GM12878 (cell line): Measurements from ENCODE around the gene TMEM150B. TPM values are rescaled to one million over a fixed set of nuclear protein-coding genes. Genes with fewer than 3 reads are reported as not detected.

ENCODE experiments used
- ATAC-seq: fragments of 200-7000 bp; cut with Tn5 transposase; 3 replicates; pipeline ENCODE4 v1.9.1; 2020; ENCODE audit warnings: mild to moderate bottlenecking, moderate library complexity
- BruUV-seq: library from RNA; stranded (reverse); fragments of 400-500 nt; replicated peaks from 2 replicates; lab custom pipeline; 2021; lab: Mats Ljungman, UMichigan
- CTCF ChIA-PET: fragments of 300-600 bp; sonication (Branson Sonifier 250); formaldehyde crosslinking; extraction: SDS; loops from one replicate; lab custom pipeline; 2021; ENCODE audit warnings: inconsistent platforms; lab: Yijun Ruan, JAX
- POLR2A ChIA-PET: fragments of 350-600 bp; formaldehyde crosslinking; extraction: SDS; loops from one replicate; lab custom pipeline; 2021; ENCODE audit warnings: inconsistent platforms; lab: Charles Lee
- RAD21 ChIA-PET: fragments of 300-600 bp; sonication (Branson Sonifier 250); formaldehyde crosslinking; loops from one replicate; lab custom pipeline; 2023; ENCODE audit warnings: antibody characterized with exemption; ENCODE audit not compliant: unreplicated experiment; lab: Charles Lee
- SMC1A ChIA-PET: fragments of 300-600 bp; sonication (Branson Sonifier 250); formaldehyde crosslinking; loops from one replicate; lab custom pipeline; 2023; ENCODE audit not compliant: unreplicated experiment, uncharacterized antibody; lab: Charles Lee
- DNase-seq: peaks from one replicate; pipeline ENCODE4 v3.0.0-alpha.2; 2011; ENCODE audit warnings: low read depth, low spot score
- FAIRE-seq: peaks from 3 replicates; lab custom pipeline; 2011; peaks lifted over from hg19 to GRCh38; lab: Jason Lieb, UNC
- H2AFZ ChIP-seq: 2 replicates; pipeline ENCODE4 v1.6.0; 2011; ENCODE audit warnings: low read depth, low read length, control low read depth; ENCODE audit not compliant: control insufficient read depth
- H3K27ac ChIP-seq: 2 replicates; pipeline ENCODE4 v1.5.1; 2011; ENCODE audit warnings: control low read depth; ENCODE audit not compliant: control insufficient read depth, insufficient read depth
- H3K27me3 ChIP-seq, 2 experiments: replicated peaks in 1 of 2; 2 replicates each; pipeline versions ENCODE4 v1.6.0 to v1.6.1; 2011; ENCODE audit warnings: low read length in 1 of 2; ENCODE audit not compliant: control insufficient read depth in 2 of 2, insufficient read depth in 2 of 2
- H3K36me3 ChIP-seq, 2 experiments: 2 replicates each; pipeline ENCODE4 v1.5.1; 2011; ENCODE audit warnings: low read length in 1 of 2; ENCODE audit not compliant: control insufficient read depth in 2 of 2, insufficient read depth in 2 of 2
- H3K4me1 ChIP-seq: 2 replicates; pipeline ENCODE4 v1.6.1; 2011; ENCODE audit warnings: mild to moderate bottlenecking, low read length, moderate library complexity, mixed read lengths; ENCODE audit not compliant: control insufficient read depth, insufficient read depth
- H3K4me2 ChIP-seq: 2 replicates; pipeline ENCODE4 v1.6.0; 2011; ENCODE audit warnings: control low read depth; ENCODE audit not compliant: control insufficient read depth, insufficient read depth
- H3K4me3 ChIP-seq: fragments of 200-600 bp; sonication (generic); 2 replicates; pipeline ENCODE4 v1.5.1; 2016
- H3K79me2 ChIP-seq: 2 replicates; pipeline ENCODE4 v1.6.0; 2011; ENCODE audit warnings: low read length; ENCODE audit not compliant: control insufficient read depth, insufficient read depth
- H3K9ac ChIP-seq: 2 replicates; pipeline ENCODE4 v1.8.0; 2011; ENCODE audit warnings: low read length, control low read depth, mixed read lengths; ENCODE audit not compliant: control insufficient read depth, insufficient read depth
- H3K9me3 ChIP-seq: replicated peaks from 3 replicates; pipeline ENCODE4 v1.5.1; 2011; ENCODE audit warnings: mild to moderate bottlenecking, low read length; ENCODE audit not compliant: control insufficient read depth, insufficient read depth
- H4K20me1 ChIP-seq: 2 replicates; pipeline ENCODE4 v1.6.0; 2011; ENCODE audit not compliant: control insufficient read depth, insufficient read depth
- SMARCA5 ChIP-seq: fragments of 450-650 bp; IDR thresholded peaks from 2 replicates; pipeline ENCODE4 v1.6.1; 2017; ENCODE audit warnings: mild to moderate bottlenecking
- ZBED1 ChIP-seq: IDR thresholded peaks from 2 replicates; pipeline ENCODE4 v1.6.1; 2016; ENCODE audit warnings: borderline replicate concordance
- ZBTB33 ChIP-seq: fragments of 450-650 bp; IDR thresholded peaks from 2 replicates; pipeline ENCODE4 v1.6.1; 2017; ENCODE audit warnings: mild to moderate bottlenecking
- WGBS: methylation state at CpG from one replicate; pipeline ENCODE4 v1.1.6; 2016; ENCODE audit warnings: low lambda C conversion rate; ENCODE audit not compliant: insufficient replicate concordance, insufficient coverage; ENCODE audit errors: missing lambda C conversion rate; 5-methylcytosine and 5-hydroxymethylcytosine counted together
- in situ Hi-C: fragments of 300-500 bp; cut with MboI; formaldehyde crosslinking; loops from 9 replicates; pipeline ENCODE4 v1.14.3; 2018; ENCODE audit warnings: mixed read lengths
- intact Hi-C: fragments of 100-400 bp; cut with micrococcal nuclease; formaldehyde crosslinking; loops from one replicate; pipeline ENCODE4 v1.14.2; 2022; ENCODE audit not compliant: unreplicated experiment
- polyA plus RNA-seq, 11 experiments: library from polyadenylated mRNA; depleted of rRNA in 4 of 11; unstranded in 6 of 11; stranded (reverse) in 5 of 11; fragments of >200 nt; fragmentation: Nextera tagmentation in 4 of 11; fragmentation: Illumina TruSeq in 1 of 11; extraction: Ambion mirVana in 4 of 11; extraction: Trizol in 1 of 11; gene quantifications; 1 replicate in 1 of 11; 2 replicates in 10 of 11; pipeline versions ENCODE4 v1.2.1 to v1.2.3, GENCODE V29; 2011 to 2016; ENCODE audit warnings: inconsistent platforms in 2 of 11, missing spikeins in 2 of 11, low read depth in 1 of 11
- total RNA-seq, 4 experiments: library from RNA; depleted of rRNA in 3 of 4; stranded (reverse); fragments of >200 nt in 3 of 4; fragmentation: Illumina TruSeq in 1 of 4; extraction: Trizol in 1 of 4; gene quantifications; 2 replicates each; pipeline versions ENCODE4 v1.2.1 to v1.2.3, GENCODE V29; 2013 to 2021

TMEM150B gene
- total and polyA plus RNA-seq, 10 of the 15 experiments (the other 5 are each of a cell fraction or from before 2014, with no cell fraction given): 0.09 to 0.23 (median 0.18) TPM; not detected in 6

GRCh38 chr19:55311397-55311796, 13.7 kb downstream of the TMEM150B start:
- ChIA-PET POLR2A (no interaction called here), RAD21 (no interaction called here), SMC1A (no interaction called here), CTCF (interaction anchor here (3.4 kb wide), 1 partner anchor 9 kb away, joined by 16 read pairs; no protein-coding TSS in a partner anchor)
- no peak overlapping the region for H3K27ac ChIP-seq
- intact Hi-C loops (no loop called here), in situ Hi-C loops (no loop called here)
- H3K4me3 ChIP-seq: no peak overlapping the region
- no peaks in the 10 kb centered on the region for H3K9me3 ChIP-seq
- H3K4me1 ChIP-seq: no peaks in the 10 kb centered on the region
- BruUV-seq: no TSS peak
- no peak for FAIRE-seq
- H2AFZ ChIP-seq: no peak overlapping the region
- 29% methylated on average over 9 of the region's 9 CpGs for WGBS
- H4K20me1 ChIP-seq: no peaks in the 10 kb centered on the region
- TF ChIP-seq SMARCA5 (no peak), ZBED1 (no peak), ZBTB33 (no peak)
- no peak overlapping the region for H3K4me2 ChIP-seq
- H3K9ac ChIP-seq: no peak overlapping the region
- DNase-seq: no peak
- no peaks in the 10 kb centered on the region for H3K27me3 ChIP-seq
- H3K36me3 ChIP-seq: no peaks in the 10 kb centered on the region
- no peak for ATAC-seq
- H3K79me2 ChIP-seq: no peaks in the 10 kb centered on the region

GRCh38 chr19:55310498-55310897, 14.6 kb downstream of the TMEM150B start:
- H3K9me3 ChIP-seq: no peaks in the 10 kb centered on the region
- in situ Hi-C loops (no loop called here), intact Hi-C loops (no loop called here)
- no peaks in the 10 kb centered on the region for H3K27me3 ChIP-seq
- H3K79me2 ChIP-seq: no peaks in the 10 kb centered on the region
- ChIA-PET POLR2A (no interaction called here), SMC1A (no interaction called here), CTCF (interaction anchor here (3.4 kb wide), 1 partner anchor 8 kb away, joined by 16 read pairs; no protein-coding TSS in a partner anchor), RAD21 (no interaction called here)
- H3K9ac ChIP-seq: no peak overlapping the region
- no peak for ATAC-seq
- TF ChIP-seq SMARCA5: no peak
- no peak overlapping the region for H3K27ac ChIP-seq
- H3K4me2 ChIP-seq: no peak overlapping the region
- H3K4me3 ChIP-seq: no peak overlapping the region
- BruUV-seq: no TSS peak
- no peak for DNase-seq
- WGBS: 24% methylated on average over 7 of the region's 7 CpGs
- no peak for FAIRE-seq
- H2AFZ ChIP-seq: no peak overlapping the region
- H3K36me3 ChIP-seq: no peaks in the 10 kb centered on the region
- no peaks in the 10 kb centered on the region for H3K4me1 ChIP-seq
- no peaks in the 10 kb centered on the region; the same call in 1 of the 2 replicates for H4K20me1 ChIP-seq
